NCI-H1092 (cell line): ENCODE results near the gene TRIM33.
"Not testable (repeated sequence)": the region's sequence is repeated elsewhere in the genome, so short reads cannot be mapped to it uniquely, and the experiment has no call there.

ENCODE experiments used
- DNase-seq: peaks from one replicate; lab custom pipeline; 2025; lab: John Stamatoyannopoulos, UW

Gene TRIM33

GRCh38 chr1:114466334-114467014 is 44.5 kb downstream of the TRIM33 start:
- DNase-seq: no peak

GRCh38 chr1:114462963-114463362 is 48.0 kb downstream of the TRIM33 start:
- no peak for DNase-seq

DNA sequence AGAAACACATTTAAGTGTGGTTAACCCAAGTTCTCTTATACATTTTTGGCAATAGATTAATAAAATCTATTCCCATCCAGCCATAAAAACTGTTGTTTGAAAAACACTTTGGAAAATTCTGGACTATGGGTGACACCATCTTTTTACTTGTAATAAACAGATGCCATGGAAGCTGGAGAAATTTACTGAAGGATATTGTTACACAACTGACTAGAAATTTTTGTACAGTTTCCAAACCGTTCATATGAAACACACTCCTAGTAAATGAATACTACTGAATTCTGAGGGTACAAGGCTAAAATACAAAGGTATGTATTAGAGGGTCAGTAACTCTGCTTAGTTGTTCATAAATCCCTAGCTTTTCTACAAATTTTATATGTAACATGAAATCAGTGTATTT is 48.7 kb downstream of the TRIM33 start:
- DNase-seq: no peak

DNA sequence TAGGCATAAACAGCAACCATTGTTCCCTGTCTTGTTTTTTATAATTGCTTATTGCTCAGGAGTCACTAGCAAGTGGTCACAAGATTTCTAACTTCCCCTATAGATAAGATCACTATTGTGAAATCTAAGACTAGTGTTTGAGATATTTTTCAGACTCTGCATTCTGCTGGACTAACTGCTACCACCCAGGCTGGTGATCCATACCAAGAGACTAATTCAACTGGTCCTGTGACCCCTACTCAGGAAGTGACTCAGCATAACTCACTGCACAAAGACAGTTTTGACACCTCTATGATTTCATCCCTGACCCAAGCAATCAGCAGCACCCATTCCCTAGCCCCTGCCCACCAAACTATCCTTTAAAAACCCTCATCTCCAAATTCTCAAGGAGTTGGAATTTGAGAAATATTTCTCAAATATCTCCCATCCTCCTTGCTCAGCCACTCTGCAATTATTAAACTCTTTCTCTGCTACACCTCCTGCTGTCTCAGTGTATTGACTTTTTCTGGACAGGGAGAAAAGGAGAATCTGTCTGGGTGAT is 52.7 kb downstream of the TRIM33 start:
- DNase-seq: no peak

- no peak for DNase-seq
Observed at GRCh38 chr1:114457675-114458236, 53.2 kb downstream of the TRIM33 start.

GRCh38 chr1:114456586-114456985 is 54.4 kb downstream of the TRIM33 start:
- no peak for DNase-seq

DNA sequence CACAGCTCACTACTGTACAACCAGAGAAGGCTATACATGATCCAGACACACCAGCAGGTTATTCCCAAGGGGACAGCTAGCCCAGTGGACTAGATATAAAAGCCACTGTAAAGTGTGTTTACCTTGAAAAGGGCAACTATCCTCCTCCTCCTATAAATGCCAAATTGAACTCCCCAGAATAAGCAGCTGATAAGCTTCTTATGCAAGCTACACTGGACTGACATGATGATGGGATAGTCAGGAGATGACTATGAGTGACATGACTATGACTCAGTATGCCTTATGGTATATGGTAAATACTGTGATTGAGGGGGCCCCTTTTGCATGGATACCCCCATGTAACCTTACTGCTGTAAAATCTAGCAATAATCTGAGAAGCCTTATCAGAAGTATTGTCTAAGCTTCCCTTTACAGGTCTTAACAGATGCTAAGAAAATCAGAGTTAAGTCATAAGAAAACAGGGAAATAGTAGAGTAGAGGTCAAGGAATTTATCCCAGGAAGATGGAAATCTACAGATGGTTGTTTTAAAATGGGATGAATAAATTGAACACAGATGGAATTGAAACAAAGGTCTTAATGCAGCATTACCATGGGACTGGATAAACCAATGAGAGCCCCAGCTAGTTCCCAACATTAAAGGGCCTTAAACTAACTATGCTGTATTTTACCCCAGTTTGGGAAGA is 55.8 kb downstream of the TRIM33 start:
- no peak for DNase-seq

DNA sequence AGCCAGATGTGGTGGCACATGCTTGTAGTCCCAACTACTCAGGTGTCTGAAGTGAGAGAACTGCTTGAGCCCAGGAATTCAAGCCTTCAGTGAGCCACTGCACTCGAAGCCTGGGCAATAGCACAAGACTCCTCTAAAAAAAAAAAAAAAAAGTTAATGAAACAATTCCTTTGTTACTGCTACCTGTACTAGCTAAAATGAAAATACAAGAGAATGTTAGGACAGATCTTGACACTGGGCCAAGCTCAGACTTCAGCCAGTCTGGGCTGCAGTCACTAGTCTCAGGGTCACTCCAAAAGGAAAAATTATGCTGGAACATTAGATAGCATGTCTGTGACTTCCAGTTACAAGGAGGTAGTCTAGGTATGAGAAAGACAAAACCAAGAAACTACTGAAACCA is 56.5 kb downstream of the TRIM33 start:
- DNase-seq: no peak

- DNase-seq: no peak
Observed at GRCh38 chr1:114453361-114453784, 57.6 kb downstream of the TRIM33 start.

GRCh38 chr1:114448370-114449036 is 62.5 kb downstream of the TRIM33 start:
- no peak for DNase-seq

- no peak for DNase-seq
Observed at GRCh38 chr1:114446198-114446597, 64.8 kb downstream of the TRIM33 start.

DNA sequence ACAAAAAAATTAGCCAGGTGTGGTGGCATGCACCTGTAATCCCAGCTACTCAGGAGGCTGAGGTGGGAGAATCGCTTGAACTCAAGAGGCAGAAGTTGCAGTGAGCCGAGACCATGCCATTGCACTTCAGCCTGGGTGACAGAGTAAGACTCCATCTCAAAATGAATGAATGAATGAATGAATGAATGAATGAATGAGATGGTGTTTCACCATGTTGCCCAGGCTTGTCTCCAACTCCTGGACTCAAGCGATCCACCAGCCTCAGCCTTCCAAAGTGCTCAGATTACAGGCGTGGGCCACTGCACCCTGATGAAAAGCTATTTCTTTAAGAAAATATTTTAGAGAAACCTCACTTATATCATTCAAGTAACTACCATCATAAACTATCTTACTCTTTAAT is 67.8 kb downstream of the TRIM33 start:
- not testable (repeated sequence) for DNase-seq

- no peak for DNase-seq
Observed at GRCh38 chr1:114441332-114441731, 69.7 kb downstream of the TRIM33 start.

- DNase-seq: no peak
Observed at GRCh38 chr1:114439369-114439768, 71.6 kb downstream of the TRIM33 start.

DNA sequence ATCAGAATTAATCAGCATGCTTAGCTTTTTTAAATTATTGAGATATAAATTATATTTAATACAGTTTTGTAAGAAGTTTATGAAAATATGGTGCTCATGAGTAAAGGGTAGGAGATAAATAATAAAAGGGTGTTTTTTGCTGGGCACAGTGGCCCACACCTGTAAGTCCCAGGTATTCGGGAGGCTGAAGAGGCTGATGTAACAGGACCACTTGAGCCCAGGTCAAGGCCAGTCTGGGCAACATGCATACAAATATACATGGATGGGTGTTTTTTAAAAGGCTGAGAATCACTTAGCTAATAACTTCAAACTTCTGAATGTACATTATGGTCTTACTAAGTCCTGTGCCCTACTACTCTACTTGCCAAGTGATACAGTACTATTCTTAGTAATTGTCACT is 73.2 kb downstream of the TRIM33 start:
- DNase-seq: no peak

- no peak for DNase-seq
Observed at GRCh38 chr1:114436799-114437198, 74.2 kb downstream of the TRIM33 start.

- DNase-seq: no peak
Observed at GRCh38 chr1:114435088-114435715, 75.8 kb downstream of the TRIM33 start.

DNA sequence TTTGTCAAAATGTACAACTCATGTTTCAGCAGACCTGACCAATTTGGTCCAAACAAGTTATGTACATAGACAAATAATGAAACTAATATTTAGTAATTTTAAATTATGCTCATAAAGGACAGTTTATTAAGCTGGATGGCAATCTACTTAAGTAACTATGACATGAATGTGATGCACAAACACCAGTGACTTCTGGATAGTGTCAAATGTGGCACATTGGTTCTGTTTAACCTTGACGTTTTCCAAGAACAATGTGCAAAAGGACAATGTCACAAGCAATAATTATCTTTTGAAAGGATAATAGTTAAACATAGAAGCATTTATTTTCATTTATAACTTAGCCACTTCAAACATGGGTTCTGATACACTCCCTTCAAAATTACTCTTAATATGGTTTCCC is 80.0 kb downstream of the TRIM33 start:
- no peak for DNase-seq

GRCh38 chr1:114428083-114428754 is 82.8 kb downstream of the TRIM33 start:
- no peak for DNase-seq

- DNase-seq: no peak
Observed at GRCh38 chr1:114427612-114428011, 83.4 kb downstream of the TRIM33 start.

DNA sequence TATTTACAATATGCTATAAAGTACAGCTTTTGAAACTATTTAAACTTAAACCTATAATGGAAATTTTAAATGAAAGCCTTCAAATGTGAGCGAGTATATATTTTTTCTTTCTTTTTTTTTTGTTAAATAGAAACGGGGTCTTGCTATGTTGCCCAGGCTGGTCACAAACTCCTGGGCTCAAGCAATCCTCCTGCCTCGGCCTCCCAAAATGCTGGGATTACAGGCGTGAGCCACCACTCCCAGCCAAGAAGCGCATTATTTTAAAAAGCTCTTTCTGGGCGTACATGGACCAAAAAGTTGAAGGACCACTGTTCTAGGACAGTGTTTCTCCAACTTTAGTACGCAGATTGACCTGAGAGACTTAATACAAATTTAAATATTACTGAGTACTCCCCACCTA is 87.5 kb downstream of the TRIM33 start:
- DNase-seq: no peak

- DNase-seq: not testable (repeated sequence)
Observed at GRCh38 chr1:114418948-114419347, 92.1 kb downstream of the TRIM33 start.
